Upper lobe of left lung (tissue), 4 donors: Measurements from ENCODE around the gene MRPL11.
"Not testable (repeated sequence)": the region's sequence is repeated elsewhere in the genome, so short reads cannot be mapped to it uniquely, and the experiment has no call there.

Source experiments
- CTCF ChIP-seq, 6 experiments: fragments of 450-650 bp in 4 of 6; fragments of 200-600 bp in 2 of 6; sonication (generic) in 2 of 6; IDR thresholded peaks; one replicate each; pipeline ENCODE4 v1.5.1; 2016 to 2019; ENCODE audit warnings: antibody characterized with exemption in 6 of 6
- POLR2A ChIP-seq, 4 donors: fragments of 450-650 bp; IDR thresholded peaks; one replicate each; pipeline ENCODE4 v1.5.1; 2016 to 2017; ENCODE audit warnings: antibody characterized with exemption in 4 of 4, mild to moderate bottlenecking in 2 of 4
- POLR2AphosphoS5 ChIP-seq, 2 donors: sonication (generic); formaldehyde crosslinking; IDR thresholded peaks; one replicate each; pipeline ENCODE4 v1.5.1; 2017; ENCODE audit warnings: antibody characterized with exemption in 2 of 2

- not testable (repeated sequence) for TF ChIP-seq CTCF, POLR2A, POLR2AphosphoS5 (IDR thresholded peaks at IDR 0.05)
Measured at GRCh38 chr11:66431287-66431686, 7.4 kb downstream of the MRPL11 start.
